Esophagus muscularis mucosa (tissue), 3 donors: ENCODE results near the gene WDR37.

ENCODE experiments used
- EP300 ChIP-seq: sonication (generic); formaldehyde crosslinking; IDR thresholded peaks from one replicate; pipeline ENCODE4 v1.6.1; 2017; ENCODE audit warnings: antibody characterized with exemption
- TF ChIP-seq, protein P1 (sequence below), 3 experiments: fragments of 200-600 bp in 2 of 3; fragments of 450-650 bp in 1 of 3; sonication (generic) in 2 of 3; IDR thresholded peaks; one replicate each; pipeline ENCODE4 v1.5.1; 2017 to 2019; ENCODE audit warnings: antibody characterized with exemption in 3 of 3, mild to moderate bottlenecking in 2 of 3, moderate library complexity in 1 of 3

GRCh38 chr10:1074748-1075308, 18.6 kb downstream of the WDR37 start:
- TF ChIP-seq, protein P1, sequence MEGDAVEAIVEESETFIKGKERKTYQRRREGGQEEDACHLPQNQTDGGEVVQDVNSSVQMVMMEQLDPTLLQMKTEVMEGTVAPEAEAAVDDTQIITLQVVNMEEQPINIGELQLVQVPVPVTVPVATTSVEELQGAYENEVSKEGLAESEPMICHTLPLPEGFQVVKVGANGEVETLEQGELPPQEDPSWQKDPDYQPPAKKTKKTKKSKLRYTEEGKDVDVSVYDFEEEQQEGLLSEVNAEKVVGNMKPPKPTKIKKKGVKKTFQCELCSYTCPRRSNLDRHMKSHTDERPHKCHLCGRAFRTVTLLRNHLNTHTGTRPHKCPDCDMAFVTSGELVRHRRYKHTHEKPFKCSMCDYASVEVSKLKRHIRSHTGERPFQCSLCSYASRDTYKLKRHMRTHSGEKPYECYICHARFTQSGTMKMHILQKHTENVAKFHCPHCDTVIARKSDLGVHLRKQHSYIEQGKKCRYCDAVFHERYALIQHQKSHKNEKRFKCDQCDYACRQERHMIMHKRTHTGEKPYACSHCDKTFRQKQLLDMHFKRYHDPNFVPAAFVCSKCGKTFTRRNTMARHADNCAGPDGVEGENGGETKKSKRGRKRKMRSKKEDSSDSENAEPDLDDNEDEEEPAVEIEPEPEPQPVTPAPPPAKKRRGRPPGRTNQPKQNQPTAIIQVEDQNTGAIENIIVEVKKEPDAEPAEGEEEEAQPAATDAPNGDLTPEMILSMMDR (IDR thresholded peaks at IDR 0.05): peak in 1 of 3 experiments; percentile 9
- TF ChIP-seq EP300: no peak
